HepG2 (cell line): ENCODE measurements around the gene PCDHB9. TPM values are rescaled to one million over a fixed set of nuclear protein-coding genes. Genes with fewer than 3 reads are reported as not detected.
"Not testable (repeated sequence)": the region's sequence is repeated elsewhere in the genome, so short reads cannot be mapped to it uniquely, and the experiment has no call there.

Experiments used
- ATAC-seq: fragments of 200-7000 bp; cut with Tn5 transposase; 3 replicates; pipeline ENCODE4 v1.9.1; 2020; ENCODE audit warnings: mild to moderate bottlenecking, moderate library complexity
- BruUV-seq: library from RNA; stranded (reverse); fragments of 400-500 nt; replicated peaks from 2 replicates; lab custom pipeline; 2021; lab: Mats Ljungman, UMichigan
- CTCF ChIA-PET: fragments of 300-600 bp; formaldehyde crosslinking; extraction: SDS; loops from one replicate; lab custom pipeline; 2021; ENCODE audit warnings: low total read pairs, inconsistent platforms, low intra/inter-chr PET ratio; lab: Yijun Ruan, JAX
- POLR2A ChIA-PET: fragments of 350-600 bp; sonication (Branson Sonifier 250); formaldehyde crosslinking; loops from one replicate; lab custom pipeline; 2020; ENCODE audit warnings: antibody characterized with exemption, inconsistent platforms; lab: Yijun Ruan, JAX
- DNase-seq: peaks from one replicate; pipeline ENCODE4 v3.0.0-alpha.2; 2015; ENCODE audit warnings: low spot score
- FAIRE-seq: peaks from 3 replicates; lab custom pipeline; 2011; peaks lifted over from hg19 to GRCh38; lab: Jason Lieb, UNC
- H2AFZ ChIP-seq: one replicate; pipeline ENCODE4 v1.6.1; 2011; ENCODE audit warnings: low read length, inconsistent platforms
- H3K27ac ChIP-seq: fragments of 300-600 bp; 3 replicates; pipeline ENCODE4 v1.8.0; 2011; ENCODE audit warnings: mixed run types, mild to moderate bottlenecking, mixed read lengths, low read length, inconsistent platforms; ENCODE audit not compliant: insufficient read depth; ENCODE audit errors: extremely low read length
- H3K27me3 ChIP-seq, 2 experiments: fragments of 200-600 bp in 1 of 2; 2 replicates in 1 of 2; 3 replicates in 1 of 2; pipeline versions ENCODE4 v1.6.0 to v1.8.0; 2011; ENCODE audit warnings: low read length in 2 of 2, mild to moderate bottlenecking in 2 of 2, moderate library complexity in 2 of 2, inconsistent platforms in 1 of 2; ENCODE audit not compliant: insufficient read depth in 2 of 2, control insufficient read depth in 1 of 2
- H3K36me3 ChIP-seq, 2 experiments: fragments of 200-600 bp in 1 of 2; replicated peaks in 1 of 2; 2 replicates in 1 of 2; 3 replicates in 1 of 2; pipeline versions ENCODE4 v1.5.1 to v1.8.0; 2011; ENCODE audit warnings: low read length in 2 of 2, inconsistent platforms in 1 of 2; ENCODE audit not compliant: insufficient read depth in 2 of 2, control insufficient read depth in 1 of 2
- H3K4me1 ChIP-seq: 2 replicates; pipeline ENCODE4 v1.5.1; 2012; ENCODE audit warnings: low read length, inconsistent platforms; ENCODE audit not compliant: insufficient read depth
- H3K4me2 ChIP-seq: 2 replicates; pipeline ENCODE4 v1.6.0; 2011; ENCODE audit warnings: low read depth, low read length, inconsistent platforms
- H3K4me3 ChIP-seq, 3 experiments: fragments of 200-600 bp in 1 of 3; sonication (generic), shearing (Covaris generic) in 1 of 3; replicated peaks in 1 of 3; 2 replicates each; pipeline ENCODE4 v1.5.1; 2011 to 2016; ENCODE audit warnings: low read length in 3 of 3, inconsistent platforms in 2 of 3, low read depth in 2 of 3, mild to moderate bottlenecking in 2 of 3, control low read depth in 1 of 3, mixed read lengths in 1 of 3; ENCODE audit not compliant: insufficient read depth in 1 of 3
- H3K79me2 ChIP-seq: one replicate; pipeline ENCODE4 v1.6.1; 2011; ENCODE audit warnings: low read length, inconsistent platforms; ENCODE audit not compliant: insufficient read depth
- H3K9ac ChIP-seq: 2 replicates; pipeline ENCODE4 v1.6.0; 2011; ENCODE audit warnings: mild to moderate bottlenecking, low read depth, low read length, inconsistent platforms; ENCODE audit not compliant: insufficient read depth
- H3K9me3 ChIP-seq: 2 replicates; pipeline ENCODE4 v1.5.1; 2012; ENCODE audit warnings: mild to moderate bottlenecking, low read length
- H4K20me1 ChIP-seq: 2 replicates; pipeline ENCODE4 v1.6.0; 2011; ENCODE audit warnings: inconsistent platforms, mild to moderate bottlenecking, low read length, moderate library complexity; ENCODE audit not compliant: insufficient read depth
- RAD21 ChIP-seq: fragments of 450-650 bp; formaldehyde crosslinking; IDR thresholded peaks from 2 replicates; pipeline ENCODE4 v1.5.0; 2020; ENCODE audit warnings: mild to moderate bottlenecking
- WGBS: methylation state at CpG from one replicate; pipeline ENCODE4 v1.1.6; 2017; ENCODE audit warnings: low lambda C conversion rate; 5-methylcytosine and 5-hydroxymethylcytosine counted together
- in situ Hi-C: cut with HindIII; loops from 2 replicates; pipeline ENCODE4 v1.10.0; 2017; ENCODE audit warnings: low pct_unique_long_range_greater_than_20kb; ENCODE audit not compliant: extremely low pct_ligation_motif_present
- intact Hi-C: fragments of 100-400 bp; cut with micrococcal nuclease; formaldehyde crosslinking; loops from one replicate; pipeline ENCODE4 v1.10.0; 2022; ENCODE audit not compliant: unreplicated experiment
- polyA plus RNA-seq, 8 experiments: library from polyadenylated mRNA; depleted of rRNA in 3 of 8; stranded (reverse) in 7 of 8; unstranded in 1 of 8; fragments of >200 nt; fragmentation: Illumina TruSeq in 4 of 8; extraction: Trizol in 4 of 8; gene quantifications; 2 replicates each; pipeline versions ENCODE4 v1.2.1 to v1.2.3, GENCODE V29; 2011 to 2016; ENCODE audit warnings: low read depth in 4 of 8, missing spikeins in 1 of 8, mixed read lengths in 1 of 8; ENCODE audit not compliant: insufficient read depth in 1 of 8
- total RNA-seq, 5 experiments: library from RNA; depleted of rRNA; stranded (reverse); fragments of >200 nt; fragmentation: Illumina TruSeq; extraction: Trizol; gene quantifications; 2 replicates each; pipeline ENCODE4 v1.2.3, GENCODE V29; 2016; ENCODE audit warnings: low read depth in 1 of 5
- TF ChIP-seq, protein P1 (sequence below): sonication (generic); formaldehyde crosslinking; IDR thresholded peaks from 2 replicates; pipeline ENCODE4 v1.5.0; 2020; ENCODE audit warnings: mild to moderate bottlenecking, missing genetic modification reagents, moderate library complexity

The PCDHB9 gene
- total and polyA plus RNA-seq, 2 of the 13 experiments (the other 11 are each of a cell fraction or from before 2014, with no cell fraction given), result 0.17 to 0.18 TPM

DNA sequence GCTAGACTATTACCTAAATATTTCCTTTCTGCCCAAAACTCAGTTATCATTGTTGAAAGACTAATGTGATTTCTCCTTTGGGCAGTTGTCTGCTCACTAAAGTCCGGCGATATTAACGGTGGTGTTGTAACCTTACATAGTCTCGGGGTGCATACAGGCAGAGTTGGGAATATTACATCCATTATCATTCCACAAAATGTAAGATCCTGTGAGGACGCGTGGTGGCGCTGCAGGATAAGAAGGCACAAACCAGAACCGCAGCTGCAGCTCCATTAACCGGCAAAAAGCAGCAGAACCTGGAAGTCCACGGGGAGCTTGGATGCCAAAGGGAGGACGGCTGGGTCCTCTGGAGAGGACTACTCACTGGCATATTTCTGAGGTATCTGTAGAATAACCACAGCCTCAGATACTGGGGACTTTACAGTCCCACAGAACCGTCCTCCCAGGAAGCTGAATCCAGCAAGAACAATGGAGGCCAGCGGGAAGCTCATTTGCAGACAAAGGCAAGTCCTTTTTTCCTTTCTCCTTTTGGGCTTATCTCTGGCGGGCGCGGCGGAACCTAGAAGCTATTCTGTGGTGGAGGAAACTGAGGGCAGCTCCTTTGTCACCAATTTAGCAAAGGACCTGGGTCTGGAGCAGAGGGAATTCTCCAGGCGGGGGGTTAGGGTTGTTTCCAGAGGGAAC, 26.8 kb downstream of the PCDHB9 start, which contains the start of gene PCDHB13 (continued):
- TF ChIP-seq, protein P1, sequence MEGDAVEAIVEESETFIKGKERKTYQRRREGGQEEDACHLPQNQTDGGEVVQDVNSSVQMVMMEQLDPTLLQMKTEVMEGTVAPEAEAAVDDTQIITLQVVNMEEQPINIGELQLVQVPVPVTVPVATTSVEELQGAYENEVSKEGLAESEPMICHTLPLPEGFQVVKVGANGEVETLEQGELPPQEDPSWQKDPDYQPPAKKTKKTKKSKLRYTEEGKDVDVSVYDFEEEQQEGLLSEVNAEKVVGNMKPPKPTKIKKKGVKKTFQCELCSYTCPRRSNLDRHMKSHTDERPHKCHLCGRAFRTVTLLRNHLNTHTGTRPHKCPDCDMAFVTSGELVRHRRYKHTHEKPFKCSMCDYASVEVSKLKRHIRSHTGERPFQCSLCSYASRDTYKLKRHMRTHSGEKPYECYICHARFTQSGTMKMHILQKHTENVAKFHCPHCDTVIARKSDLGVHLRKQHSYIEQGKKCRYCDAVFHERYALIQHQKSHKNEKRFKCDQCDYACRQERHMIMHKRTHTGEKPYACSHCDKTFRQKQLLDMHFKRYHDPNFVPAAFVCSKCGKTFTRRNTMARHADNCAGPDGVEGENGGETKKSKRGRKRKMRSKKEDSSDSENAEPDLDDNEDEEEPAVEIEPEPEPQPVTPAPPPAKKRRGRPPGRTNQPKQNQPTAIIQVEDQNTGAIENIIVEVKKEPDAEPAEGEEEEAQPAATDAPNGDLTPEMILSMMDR (CRISPR knock-in tag), result peak; percentile 71
- peak; percentile 59 for TF ChIP-seq RAD21 (CRISPR knock-in tag)

DNA sequence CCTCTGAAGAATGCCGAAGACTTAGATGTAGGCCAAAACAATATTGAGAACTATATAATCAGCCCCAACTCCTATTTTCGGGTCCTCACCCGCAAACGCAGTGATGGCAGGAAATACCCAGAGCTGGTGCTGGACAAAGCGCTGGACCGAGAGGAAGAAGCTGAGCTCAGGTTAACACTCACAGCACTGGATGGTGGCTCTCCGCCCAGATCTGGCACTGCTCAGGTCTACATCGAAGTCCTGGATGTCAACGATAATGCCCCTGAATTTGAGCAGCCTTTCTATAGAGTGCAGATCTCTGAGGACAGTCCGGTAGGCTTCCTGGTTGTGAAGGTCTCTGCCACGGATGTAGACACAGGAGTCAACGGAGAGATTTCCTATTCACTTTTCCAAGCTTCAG, 27.6 kb downstream of the PCDHB9 start:
- H3K36me3 ChIP-seq, H3K9ac ChIP-seq, H3K27ac ChIP-seq, DNase-seq, H3K9me3 ChIP-seq, BruUV-seq, H3K27me3 ChIP-seq, H4K20me1 ChIP-seq, in situ Hi-C loops, CTCF ChIA-PET, H3K4me3 ChIP-seq, H3K4me2 ChIP-seq, H3K79me2 ChIP-seq, POLR2A ChIA-PET, FAIRE-seq, intact Hi-C loops, H3K4me1 ChIP-seq, H2AFZ ChIP-seq: not testable (repeated sequence)
- WGBS, result 65% methylated on average over 12 of the region's 12 CpGs
- peak; percentile 49 for ATAC-seq

DNA sequence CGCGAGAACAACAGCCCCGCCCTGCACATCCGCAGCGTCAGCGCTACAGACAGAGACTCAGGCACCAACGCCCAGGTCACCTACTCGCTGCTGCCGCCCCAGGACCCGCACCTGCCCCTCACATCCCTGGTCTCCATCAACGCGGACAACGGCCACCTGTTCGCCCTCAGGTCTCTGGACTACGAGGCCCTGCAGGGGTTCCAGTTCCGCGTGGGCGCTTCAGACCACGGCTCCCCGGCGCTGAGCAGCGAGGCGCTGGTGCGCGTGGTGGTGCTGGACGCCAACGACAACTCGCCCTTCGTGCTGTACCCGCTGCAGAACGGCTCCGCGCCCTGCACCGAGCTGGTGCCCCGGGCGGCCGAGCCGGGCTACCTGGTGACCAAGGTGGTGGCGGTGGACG, 28.5 kb downstream of the PCDHB9 start:
- H3K27ac ChIP-seq, H3K36me3 ChIP-seq, H3K9me3 ChIP-seq, H3K9ac ChIP-seq, H3K79me2 ChIP-seq, H3K4me2 ChIP-seq, H4K20me1 ChIP-seq, BruUV-seq, FAIRE-seq, CTCF ChIA-PET, ATAC-seq, H2AFZ ChIP-seq, H3K4me1 ChIP-seq, POLR2A ChIA-PET, H3K4me3 ChIP-seq, DNase-seq, intact Hi-C loops, H3K27me3 ChIP-seq, in situ Hi-C loops: not testable (repeated sequence)
- WGBS, result 87% methylated on average over 27 of the region's 40 CpGs

DNA sequence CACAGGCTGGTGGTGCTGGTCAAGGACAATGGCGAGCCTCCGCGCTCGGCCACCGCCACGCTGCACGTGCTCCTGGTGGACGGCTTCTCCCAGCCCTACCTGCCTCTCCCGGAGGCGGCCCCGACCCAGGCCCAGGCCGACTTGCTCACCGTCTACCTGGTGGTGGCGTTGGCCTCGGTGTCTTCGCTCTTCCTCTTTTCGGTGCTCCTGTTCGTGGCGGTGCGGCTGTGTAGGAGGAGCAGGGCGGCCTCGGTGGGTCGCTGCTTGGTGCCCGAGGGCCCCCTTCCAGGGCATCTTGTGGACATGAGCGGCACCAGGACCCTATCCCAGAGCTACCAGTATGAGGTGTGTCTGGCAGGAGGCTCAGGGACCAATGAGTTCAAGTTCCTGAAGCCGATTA, 29.1 kb downstream of the PCDHB9 start:
- POLR2A ChIA-PET, H3K4me1 ChIP-seq, H3K4me2 ChIP-seq, H3K27ac ChIP-seq, H3K36me3 ChIP-seq, H3K9me3 ChIP-seq, H3K27me3 ChIP-seq, H3K79me2 ChIP-seq, CTCF ChIA-PET, ATAC-seq, DNase-seq, in situ Hi-C loops, H2AFZ ChIP-seq, intact Hi-C loops, FAIRE-seq, H4K20me1 ChIP-seq, H3K4me3 ChIP-seq, BruUV-seq, H3K9ac ChIP-seq: not testable (repeated sequence)
- WGBS, result 86% methylated on average over 16 of the region's 26 CpGs
